GM06990 (cell line): ENCODE data around the gene CORIN.

ENCODE experiments used
- DNase-seq: peaks from one replicate; pipeline ENCODE4 v3.0.0-alpha.2; 2011; ENCODE audit not compliant: insufficient read length; ENCODE audit errors: extremely low read depth
- H3K27me3 ChIP-seq: replicated peaks from 2 replicates; pipeline ENCODE4 v1.6.0; 2011; ENCODE audit warnings: low read length; ENCODE audit not compliant: control insufficient read depth, insufficient read depth
- H3K36me3 ChIP-seq: 2 replicates; pipeline ENCODE4 v1.5.1; 2011; ENCODE audit warnings: low read length; ENCODE audit not compliant: control insufficient read depth, insufficient read depth
- H3K4me3 ChIP-seq: replicated peaks from 2 replicates; pipeline ENCODE4 v1.5.1; 2011; ENCODE audit warnings: low read depth, mild to moderate bottlenecking, control low read depth, low read length
- TF ChIP-seq, protein P1 (sequence below): IDR thresholded peaks from 2 replicates; pipeline ENCODE4 v1.5.1; 2011; ENCODE audit warnings: low read length, control low read depth, mild to moderate bottlenecking, inconsistent platforms; ENCODE audit not compliant: insufficient read depth, poor library complexity, severe bottlenecking

CORIN gene

GRCh38 chr4:47819178-47819577 is 18.7 kb downstream of the CORIN start:
- DNase-seq: no peak

DNA sequence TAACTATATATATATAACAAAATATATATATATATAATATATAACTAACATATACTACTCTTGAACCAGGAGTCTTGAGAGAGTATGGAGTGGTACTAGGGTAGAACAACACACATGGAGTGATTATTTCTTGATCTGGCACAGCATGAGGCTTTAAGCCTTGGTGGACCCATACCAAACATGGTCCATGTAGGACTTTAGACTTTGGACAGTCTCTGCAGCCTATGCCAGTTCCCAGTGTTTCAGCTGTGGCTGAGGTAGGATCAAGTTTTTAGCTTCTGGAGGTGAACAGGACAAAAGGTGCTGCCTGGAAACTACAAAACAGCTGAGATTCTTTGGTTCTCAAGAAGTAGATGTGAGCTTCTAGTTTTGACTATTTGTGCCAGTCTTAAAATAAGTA is 20.6 kb downstream of the CORIN start:
- no peak for DNase-seq
- TF ChIP-seq, protein P1, sequence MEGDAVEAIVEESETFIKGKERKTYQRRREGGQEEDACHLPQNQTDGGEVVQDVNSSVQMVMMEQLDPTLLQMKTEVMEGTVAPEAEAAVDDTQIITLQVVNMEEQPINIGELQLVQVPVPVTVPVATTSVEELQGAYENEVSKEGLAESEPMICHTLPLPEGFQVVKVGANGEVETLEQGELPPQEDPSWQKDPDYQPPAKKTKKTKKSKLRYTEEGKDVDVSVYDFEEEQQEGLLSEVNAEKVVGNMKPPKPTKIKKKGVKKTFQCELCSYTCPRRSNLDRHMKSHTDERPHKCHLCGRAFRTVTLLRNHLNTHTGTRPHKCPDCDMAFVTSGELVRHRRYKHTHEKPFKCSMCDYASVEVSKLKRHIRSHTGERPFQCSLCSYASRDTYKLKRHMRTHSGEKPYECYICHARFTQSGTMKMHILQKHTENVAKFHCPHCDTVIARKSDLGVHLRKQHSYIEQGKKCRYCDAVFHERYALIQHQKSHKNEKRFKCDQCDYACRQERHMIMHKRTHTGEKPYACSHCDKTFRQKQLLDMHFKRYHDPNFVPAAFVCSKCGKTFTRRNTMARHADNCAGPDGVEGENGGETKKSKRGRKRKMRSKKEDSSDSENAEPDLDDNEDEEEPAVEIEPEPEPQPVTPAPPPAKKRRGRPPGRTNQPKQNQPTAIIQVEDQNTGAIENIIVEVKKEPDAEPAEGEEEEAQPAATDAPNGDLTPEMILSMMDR: no peak
- Histone ChIP-seq H3K27me3 (no peaks in the 10 kb centered on the region; the same call in 1 of the 2 replicates), H3K4me3 (no peak overlapping the region), H3K36me3 (no peaks in the 10 kb centered on the region)

More at GRCh38 chr4:47819178-47819577, 18.7 kb downstream of the CORIN start:
- H3K4me3 ChIP-seq: no peak overlapping the region
- TF ChIP-seq, protein P1: no peak
- no peaks in the 10 kb centered on the region for H3K36me3 ChIP-seq
- H3K27me3 ChIP-seq: no peaks in the 10 kb centered on the region; the same call in 1 of the 2 replicates

DNA sequence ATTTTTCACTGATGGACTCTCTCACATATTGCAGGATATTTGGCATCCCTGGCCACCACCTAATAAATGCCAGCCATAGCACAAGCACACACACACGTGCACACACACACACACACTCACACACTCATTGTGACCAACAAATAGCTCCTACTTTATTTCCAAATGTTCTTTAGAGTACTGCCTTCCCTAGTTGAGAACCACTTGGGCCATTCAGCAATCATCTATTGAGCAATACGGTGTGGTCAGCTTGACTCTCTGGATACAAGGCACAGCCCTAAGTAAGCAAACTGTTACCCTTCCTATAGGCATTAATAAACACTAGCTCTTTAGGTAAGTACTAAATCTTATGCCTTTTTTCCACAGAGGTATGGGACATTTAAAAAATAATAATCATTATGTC is 21.1 kb downstream of the CORIN start:
- no peak overlapping the region for H3K4me3 ChIP-seq

GRCh38 chr4:47814618-47815295 is 23.1 kb downstream of the CORIN start:
- Histone ChIP-seq H3K27me3 (no peaks in the 10 kb centered on the region; the same call in 1 of the 2 replicates), H3K36me3 (no peaks in the 10 kb centered on the region), H3K4me3 (no peak overlapping the region)
- TF ChIP-seq, protein P1: no peak
- DNase-seq: no peak

More for the DNA sequence above, 21.1 kb downstream of the CORIN start:
- Histone ChIP-seq H3K36me3 (no peaks in the 10 kb centered on the region), H3K27me3 (no peaks in the 10 kb centered on the region; the same call in 1 of the 2 replicates)
- no peak for DNase-seq
- TF ChIP-seq, protein P1: no peak

DNA sequence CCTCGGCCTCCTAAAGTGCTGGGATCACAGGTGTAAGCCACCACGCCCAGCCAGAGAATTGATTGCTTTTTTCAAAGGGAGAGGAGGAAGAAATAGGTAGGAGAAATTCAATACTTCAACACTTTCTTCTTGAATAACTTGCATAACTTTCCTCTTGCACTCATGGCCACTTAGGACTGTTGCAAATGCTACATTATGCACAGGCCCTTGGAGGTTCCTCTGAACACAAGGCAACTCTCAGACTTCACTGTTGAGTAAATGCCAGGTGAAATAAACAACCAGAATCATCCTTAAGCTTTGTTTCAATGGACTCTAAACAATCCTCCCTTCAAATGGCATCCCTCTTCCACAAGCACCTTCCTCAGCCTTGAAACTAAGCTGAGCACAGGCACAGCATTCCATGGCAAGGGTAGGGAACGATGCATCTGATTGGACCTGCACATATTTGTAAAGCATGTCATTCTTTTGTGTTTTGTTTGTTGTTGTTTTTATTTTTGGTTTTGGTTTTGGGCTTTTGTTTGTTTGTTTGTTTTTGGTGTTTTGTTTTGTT is 28.1 kb downstream of the CORIN start:
- TF ChIP-seq, protein P1: no peak
- H3K36me3 ChIP-seq: no peaks in the 10 kb centered on the region
- no peak for DNase-seq

More for the DNA sequence above, 28.1 kb downstream of the CORIN start:
- H3K4me3 ChIP-seq: no peak overlapping the region
- H3K27me3 ChIP-seq: no peaks in the 10 kb centered on the region
